NCI-H524 (cell line): ENCODE data around the gene RPS23.

Experiments
- DNase-seq, 2 experiments: peaks; one replicate each; lab custom pipeline; 2025; lab: John Stamatoyannopoulos, UW

RPS23 gene

DNA sequence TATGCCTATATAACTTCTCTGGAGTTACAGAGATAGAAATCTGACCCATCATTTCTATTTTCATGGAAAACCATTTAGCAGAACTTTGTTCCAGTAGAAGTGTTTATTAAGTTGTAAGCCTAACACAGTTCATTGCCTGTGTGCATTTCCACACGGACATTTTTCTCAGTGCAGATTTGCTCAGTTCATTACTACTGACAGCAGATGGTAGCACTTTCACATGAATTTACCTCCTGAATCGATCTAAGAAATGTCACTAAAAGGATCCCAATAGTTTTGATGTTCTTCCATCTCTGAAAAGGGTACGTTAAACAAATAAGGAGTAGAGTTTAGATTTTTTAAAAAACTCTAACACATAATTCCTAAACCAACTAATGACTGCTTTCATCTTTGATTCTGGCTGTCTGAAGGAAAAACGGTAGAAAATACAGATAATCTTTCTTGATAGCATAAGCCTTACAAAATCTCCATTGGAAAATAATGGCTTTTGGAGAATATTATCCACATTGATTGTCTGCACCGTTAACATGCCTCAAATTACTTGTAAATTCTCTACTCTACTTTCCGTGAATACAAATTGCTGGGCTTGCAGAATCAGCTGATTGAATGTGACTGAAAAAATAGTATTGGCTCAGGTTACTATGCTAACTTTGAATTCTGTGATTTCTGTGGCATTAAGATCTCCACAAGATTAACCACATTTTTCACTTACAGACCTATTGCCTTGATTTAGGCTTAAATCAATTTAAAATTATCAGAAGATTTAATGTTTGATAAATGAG lies 33.1 kb downstream of the RPS23 start:
- DNase-seq: no peak

DNA sequence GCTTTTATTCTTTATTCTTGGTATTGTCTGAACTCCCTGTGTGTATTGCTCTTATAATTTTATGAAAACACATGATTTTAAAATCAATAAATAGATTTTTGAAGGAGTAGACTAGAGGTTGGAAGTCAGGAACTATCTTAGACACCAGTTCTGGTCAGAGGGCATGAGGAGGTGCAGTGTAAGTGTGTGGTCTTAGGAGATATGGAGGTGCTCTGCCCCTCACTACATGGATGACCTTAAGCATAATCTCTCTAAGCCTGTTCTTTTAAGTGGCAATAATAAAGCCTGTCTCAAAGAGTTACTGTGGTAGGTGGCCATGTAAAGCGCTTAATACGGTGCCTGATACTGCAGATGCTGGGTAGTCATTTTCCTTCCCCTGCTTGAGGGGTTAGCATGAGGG lies 34.0 kb downstream of the RPS23 start:
- no peak for DNase-seq

DNA sequence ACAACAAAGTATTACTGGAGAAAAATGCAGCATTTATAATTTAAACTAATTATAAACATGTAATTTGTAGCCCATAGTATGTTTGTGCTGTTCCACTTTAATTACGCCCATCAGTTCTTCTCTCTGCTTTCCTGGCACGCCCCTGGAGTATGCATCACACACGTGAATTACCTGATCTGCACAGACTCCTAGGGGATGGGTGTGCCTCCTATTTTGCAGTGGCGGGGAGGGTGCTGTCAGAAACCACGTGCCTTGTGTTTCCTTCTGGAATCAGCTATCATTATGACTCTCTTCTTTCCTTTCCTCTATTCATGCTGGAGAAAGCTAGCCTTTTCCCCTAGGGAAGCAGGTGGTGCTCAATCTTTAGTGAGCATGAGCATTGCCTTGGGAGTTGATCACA lies 43.3 kb downstream of the RPS23 start:
- DNase-seq: no peak

- peak; percentile 27 to 76 for DNase-seq
These were observed 52.5 kb downstream of the RPS23 start for GRCh38 chr5:82225525-82226172.
